H9 (cell line): ENCODE data around the gene OTOGL. TPM values are rescaled to one million over a fixed set of nuclear protein-coding genes. Genes with fewer than 3 reads are reported as not detected.

ENCODE experiments used
- DNase-seq: peaks from one replicate; pipeline ENCODE4 v3.0.0-alpha.2; 2017
- H2AFZ ChIP-seq: one replicate; pipeline ENCODE4 v1.6.1; 2013; ENCODE audit warnings: mild to moderate bottlenecking, low read length, control low read depth, moderate library complexity
- H2AK5ac ChIP-seq: 2 replicates; pipeline ENCODE4 v1.6.1; 2013; ENCODE audit warnings: low read length, control low read depth, mixed read lengths; ENCODE audit not compliant: insufficient read length
- H2BK120ac ChIP-seq: one replicate; pipeline ENCODE4 v1.6.1; 2013; ENCODE audit warnings: low read depth, mild to moderate bottlenecking, low read length, control low read depth, inconsistent platforms; ENCODE audit not compliant: poor library complexity, severe bottlenecking
- H2BK12ac ChIP-seq: 2 replicates; pipeline ENCODE4 v1.6.1; 2013; ENCODE audit warnings: low read length, control low read depth, mixed read lengths, low read depth; ENCODE audit not compliant: insufficient read length
- H2BK15ac ChIP-seq: 2 replicates; pipeline ENCODE4 v1.6.1; 2013; ENCODE audit warnings: low read depth, low read length, control low read depth
- H2BK20ac ChIP-seq: one replicate; pipeline ENCODE4 v1.6.1; 2013; ENCODE audit warnings: low read depth, mild to moderate bottlenecking, low read length, control low read depth, inconsistent platforms; ENCODE audit not compliant: poor library complexity, severe bottlenecking
- H2BK5ac ChIP-seq: 2 replicates; pipeline ENCODE4 v1.6.1; 2013; ENCODE audit warnings: low read length, control low read depth, mixed read lengths; ENCODE audit not compliant: insufficient read length
- H3K14ac ChIP-seq: 2 replicates; pipeline ENCODE4 v1.6.1; 2013; ENCODE audit warnings: low read length, control low read depth; ENCODE audit not compliant: insufficient read depth
- H3K18ac ChIP-seq: 2 replicates; pipeline ENCODE4 v1.6.1; 2013; ENCODE audit warnings: low read depth, mild to moderate bottlenecking, mixed read lengths, low read length, control low read depth; ENCODE audit not compliant: insufficient read length
- H3K23ac ChIP-seq: 2 replicates; pipeline ENCODE4 v1.6.1; 2013; ENCODE audit warnings: low read length, control low read depth, mixed read lengths, low read depth; ENCODE audit not compliant: insufficient read length
- H3K23me2 ChIP-seq: 2 replicates; pipeline ENCODE4 v1.6.1; 2013; ENCODE audit warnings: low read depth, mild to moderate bottlenecking, mixed read lengths, low read length, control low read depth; ENCODE audit not compliant: insufficient read length, poor library complexity, severe bottlenecking
- H3K27ac ChIP-seq: 2 replicates; pipeline ENCODE4 v1.5.1; 2013; ENCODE audit warnings: low read length, control low read depth, mixed read lengths, low read depth; ENCODE audit not compliant: insufficient read length
- H3K27me3 ChIP-seq: 2 replicates; pipeline ENCODE4 v1.6.1; 2013; ENCODE audit warnings: low read length, control low read depth, inconsistent platforms; ENCODE audit not compliant: insufficient read depth
- H3K4ac ChIP-seq: 2 replicates; pipeline ENCODE4 v1.6.1; 2013; ENCODE audit warnings: low read depth, mild to moderate bottlenecking, control low read depth, inconsistent platforms, low read length, moderate library complexity
- H3K4me1 ChIP-seq: 2 replicates; pipeline ENCODE4 v1.6.1; 2013; ENCODE audit warnings: low read length, control low read depth, inconsistent platforms; ENCODE audit not compliant: insufficient read depth
- H3K4me2 ChIP-seq: 2 replicates; pipeline ENCODE4 v1.6.1; 2013; ENCODE audit warnings: low read length, control low read depth, mixed read lengths; ENCODE audit not compliant: insufficient read length, insufficient read depth
- H3K56ac ChIP-seq: 2 replicates; pipeline ENCODE4 v1.6.1; 2013; ENCODE audit warnings: low read depth, mild to moderate bottlenecking, mixed read lengths, low read length, control low read depth; ENCODE audit not compliant: insufficient read length
- H3K79me1 ChIP-seq: 2 replicates; pipeline ENCODE4 v1.6.1; 2013; ENCODE audit warnings: low read depth, mild to moderate bottlenecking, moderate library complexity, low read length, control low read depth, inconsistent platforms; ENCODE audit not compliant: insufficient read depth, poor library complexity, severe bottlenecking
- H3K79me2 ChIP-seq: 2 replicates; pipeline ENCODE4 v1.6.1; 2013; ENCODE audit warnings: low read length, control low read depth, inconsistent platforms; ENCODE audit not compliant: insufficient read depth
- H3K9ac ChIP-seq: 2 replicates; pipeline ENCODE4 v1.6.1; 2013; ENCODE audit warnings: low read length, control low read depth, mixed read lengths; ENCODE audit not compliant: insufficient read length; ENCODE audit errors: extremely low read depth
- H3K9me3 ChIP-seq: one replicate; pipeline ENCODE4 v1.6.1; 2013; ENCODE audit warnings: low read depth, low read length, inconsistent platforms; ENCODE audit not compliant: control insufficient read depth
- H3T11ph ChIP-seq: one replicate; pipeline ENCODE4 v1.6.1; 2013; ENCODE audit warnings: mild to moderate bottlenecking, low read length, control low read depth, inconsistent platforms
- H4K20me1 ChIP-seq: one replicate; pipeline ENCODE4 v1.6.1; 2013; ENCODE audit not compliant: control insufficient read depth, insufficient read length, insufficient read depth
- H4K5ac ChIP-seq: 2 replicates; pipeline ENCODE4 v1.6.1; 2013; ENCODE audit warnings: low read depth, mild to moderate bottlenecking, mixed read lengths, low read length, control low read depth; ENCODE audit not compliant: insufficient read length
- H4K8ac ChIP-seq: replicated peaks from 2 replicates; pipeline ENCODE4 v1.6.1; 2013; ENCODE audit warnings: low read length, control low read depth, mixed read lengths, low read depth; ENCODE audit not compliant: insufficient read length
- H4K91ac ChIP-seq: 2 replicates; pipeline ENCODE4 v1.6.1; 2013; ENCODE audit warnings: low read depth, mild to moderate bottlenecking, moderate library complexity, mixed read lengths, low read length, control low read depth; ENCODE audit not compliant: insufficient read length
- H3K27ac Mint-ChIP-seq, 3 experiments: 2 replicates in 2 of 3; 3 replicates in 1 of 3; pipeline ENCODE4 v1.8.0; 2020 to 2021; ENCODE audit warnings: mixed read lengths in 3 of 3, mild to moderate bottlenecking in 1 of 3, moderate library complexity in 1 of 3
- H3K27me3 Mint-ChIP-seq: 2 replicates; pipeline ENCODE4 v1.8.0; 2021; ENCODE audit warnings: low read depth, mild to moderate bottlenecking, moderate library complexity, mixed read lengths
- H3K36me3 Mint-ChIP-seq, 3 experiments: 2 replicates in 2 of 3; 3 replicates in 1 of 3; pipeline ENCODE4 v1.8.0; 2020 to 2021; ENCODE audit warnings: low read depth in 3 of 3, mixed read lengths in 3 of 3; ENCODE audit not compliant: insufficient read depth in 1 of 3
- H3K4me1 Mint-ChIP-seq, 2 experiments: 2 replicates each; pipeline ENCODE4 v1.8.0; 2020; ENCODE audit warnings: mixed read lengths in 2 of 2
- H3K4me3 Mint-ChIP-seq, 2 experiments: 2 replicates in 1 of 2; 3 replicates in 1 of 2; pipeline ENCODE4 v1.8.0; 2020 to 2021; ENCODE audit warnings: mild to moderate bottlenecking in 2 of 2, mixed read lengths in 2 of 2, moderate library complexity in 1 of 2
- H3K9me3 Mint-ChIP-seq, 2 experiments: 2 replicates in 1 of 2; 3 replicates in 1 of 2; pipeline ENCODE4 v1.8.0; 2020; ENCODE audit warnings: mild to moderate bottlenecking in 2 of 2, mixed read lengths in 2 of 2, moderate library complexity in 1 of 2
- CTCF ChIP-seq: fragments of 200-600 bp; sonication (generic); conservative IDR thresholded peaks from 3 replicates; pipeline ENCODE4 v1.8.0; 2021; ENCODE audit warnings: antibody characterized with exemption, mild to moderate bottlenecking
- WGBS: extraction: QIAGEN DNeasy Blood & Tissue Kit; methylation state at CpG from one replicate; pipeline ENCODE4 v1.1.7; 2013; ENCODE audit warnings: missing lambda C conversion rate, low lambda C conversion rate, mixed read lengths; ENCODE audit not compliant: insufficient read length; ENCODE audit errors: extremely low coverage; 5-methylcytosine and 5-hydroxymethylcytosine counted together
- total RNA-seq: library from RNA; stranded (reverse); gene quantifications from 2 replicates; pipeline ENCODE4 v1.2.1, GENCODE V29; 2021

The OTOGL gene
- total RNA-seq, 1 experiment from 2014 or later: 0.11 TPM

GRCh38 chr12:80101126-80101525, 1.8 kb downstream of the OTOGL start:
- H3K4me1 ChIP-seq: no peaks in the 10 kb centered on the region
- H3K9me3 Mint-ChIP-seq: no peaks in the 10 kb centered on the region
- H3K14ac ChIP-seq: no peak overlapping the region
- no peaks in the 10 kb centered on the region; the same call in 1 of the 2 replicates for H3K27me3 Mint-ChIP-seq
- no peak overlapping the region for H3K18ac ChIP-seq
- no peak overlapping the region for H2BK20ac ChIP-seq
- H3K36me3 Mint-ChIP-seq: no peaks in the 10 kb centered on the region
- WGBS: no CpG with 5 or more reads among the region's 2 CpGs
- H4K8ac ChIP-seq: no peak overlapping the region
- H3K27ac Mint-ChIP-seq: no peak overlapping the region
- TF ChIP-seq CTCF: no peak
- H3K9ac ChIP-seq: no peak overlapping the region
- no peaks in the 10 kb centered on the region for H3K79me2 ChIP-seq
- H3K79me1 ChIP-seq: no peaks in the 10 kb centered on the region
- H3K27me3 ChIP-seq: no peaks in the 10 kb centered on the region
- no peaks in the 10 kb centered on the region for H3K23me2 ChIP-seq
- H4K91ac ChIP-seq: no peak overlapping the region
- no peak overlapping the region for H2AFZ ChIP-seq
- H2BK12ac ChIP-seq: no peak overlapping the region
- no peaks in the 10 kb centered on the region for H3K4me1 Mint-ChIP-seq
- no peak overlapping the region for H3K23ac ChIP-seq
- DNase-seq: no peak
- no peak overlapping the region for H3K56ac ChIP-seq
- H3K27ac ChIP-seq: no peak overlapping the region
- H2AK5ac ChIP-seq: no peak overlapping the region
- no peak overlapping the region for H3K4me2 ChIP-seq
- no peak overlapping the region for H3T11ph ChIP-seq
- no peak overlapping the region for H2BK120ac ChIP-seq
- no peaks in the 10 kb centered on the region for H4K20me1 ChIP-seq
- H3K9me3 ChIP-seq: no peaks in the 10 kb centered on the region
- no peak overlapping the region for H2BK15ac ChIP-seq
- no peak overlapping the region for H4K5ac ChIP-seq
- no peak overlapping the region for H3K4ac ChIP-seq
- H2BK5ac ChIP-seq: no peak overlapping the region
- H3K4me3 Mint-ChIP-seq: no peak overlapping the region
